Amniotic epithelial cell (primary cell): ENCODE measurements around the gene INO80B.
"Not testable (repeated sequence)": the region's sequence is repeated elsewhere in the genome, so short reads cannot be mapped to it uniquely, and the experiment has no call there.

Experiments
- DNase-seq: peaks from one replicate; pipeline ENCODE4 v3.0.0-alpha.2; 2010; ENCODE audit warnings: low read depth

Gene INO80B

DNA sequence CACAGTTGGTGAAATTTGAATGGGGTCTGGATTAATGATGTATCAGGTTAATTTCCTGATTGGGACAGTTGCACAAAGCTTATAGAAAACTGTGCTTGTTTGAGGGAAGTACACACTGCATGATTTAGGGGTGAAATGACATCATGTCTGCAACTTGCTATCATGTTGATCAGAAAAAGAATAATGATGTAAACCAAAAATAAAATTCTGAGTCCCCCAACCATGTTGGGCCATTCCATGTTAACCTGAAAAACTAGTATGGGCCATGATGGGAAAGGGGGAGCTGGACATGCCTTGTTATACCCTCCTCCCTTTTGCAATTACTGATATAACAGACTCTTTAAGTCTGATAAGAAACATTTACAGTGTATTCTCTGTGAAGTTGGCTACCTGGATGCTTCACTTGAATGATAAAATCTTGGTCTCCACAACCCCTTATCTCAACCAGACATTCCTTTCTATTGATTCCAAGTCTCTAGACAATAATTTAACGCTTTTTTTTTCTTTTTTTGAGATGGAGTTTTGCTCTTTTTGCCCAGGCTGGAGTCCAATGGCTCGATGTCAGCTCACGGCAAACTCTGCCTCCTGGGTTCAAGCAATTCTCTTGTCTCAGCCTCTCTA lies 4.2 kb upstream of the INO80B start:
- DNase-seq: no peak

DNA sequence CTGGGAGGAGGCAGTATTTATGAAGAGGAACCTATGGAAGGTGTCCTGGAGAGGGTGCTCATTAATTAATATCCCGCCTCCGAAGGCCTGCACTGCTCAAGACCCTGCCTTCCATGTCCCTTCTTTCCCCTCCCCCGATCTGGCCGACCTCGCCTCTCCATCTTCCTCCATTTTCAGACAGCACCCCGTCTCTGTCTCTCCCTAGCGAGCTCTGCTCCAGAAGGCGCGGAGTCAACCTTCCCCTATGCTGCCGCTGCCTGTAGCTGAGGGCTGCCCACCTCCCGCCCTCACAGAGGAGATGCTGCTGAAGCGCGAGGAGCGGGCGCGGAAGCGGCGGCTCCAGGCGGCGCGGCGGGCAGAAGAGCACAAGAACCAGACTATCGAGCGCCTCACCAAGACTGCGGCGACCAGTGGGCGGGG lies 2.3 kb downstream of the INO80B start:
- DNase-seq: no peak

DNA sequence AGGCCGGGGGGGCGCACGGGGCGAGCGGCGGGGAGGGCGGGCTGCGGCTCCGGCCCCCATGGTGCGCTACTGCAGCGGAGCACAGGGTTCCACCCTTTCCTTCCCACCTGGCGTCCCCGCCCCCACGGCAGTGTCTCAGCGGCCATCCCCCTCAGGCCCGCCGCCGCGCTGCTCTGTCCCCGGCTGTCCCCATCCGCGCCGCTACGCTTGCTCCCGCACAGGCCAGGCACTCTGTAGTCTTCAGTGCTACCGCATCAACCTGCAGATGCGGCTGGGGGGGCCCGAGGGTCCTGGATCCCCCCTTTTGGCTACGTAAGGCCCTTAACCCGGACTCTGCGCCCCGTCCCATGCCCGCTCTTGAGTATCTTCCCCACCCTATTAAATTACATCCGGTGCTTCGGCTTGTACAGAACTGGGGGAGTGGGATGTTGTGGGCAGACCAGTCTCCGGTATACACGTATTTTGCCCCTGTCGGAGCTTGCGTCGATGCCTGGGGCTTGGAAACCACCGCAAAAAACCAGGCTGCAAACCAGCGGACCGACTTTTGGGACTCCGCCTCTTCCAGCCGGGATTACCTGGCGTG lies 2.8 kb downstream of the INO80B start:
- no peak for DNase-seq

DNA sequence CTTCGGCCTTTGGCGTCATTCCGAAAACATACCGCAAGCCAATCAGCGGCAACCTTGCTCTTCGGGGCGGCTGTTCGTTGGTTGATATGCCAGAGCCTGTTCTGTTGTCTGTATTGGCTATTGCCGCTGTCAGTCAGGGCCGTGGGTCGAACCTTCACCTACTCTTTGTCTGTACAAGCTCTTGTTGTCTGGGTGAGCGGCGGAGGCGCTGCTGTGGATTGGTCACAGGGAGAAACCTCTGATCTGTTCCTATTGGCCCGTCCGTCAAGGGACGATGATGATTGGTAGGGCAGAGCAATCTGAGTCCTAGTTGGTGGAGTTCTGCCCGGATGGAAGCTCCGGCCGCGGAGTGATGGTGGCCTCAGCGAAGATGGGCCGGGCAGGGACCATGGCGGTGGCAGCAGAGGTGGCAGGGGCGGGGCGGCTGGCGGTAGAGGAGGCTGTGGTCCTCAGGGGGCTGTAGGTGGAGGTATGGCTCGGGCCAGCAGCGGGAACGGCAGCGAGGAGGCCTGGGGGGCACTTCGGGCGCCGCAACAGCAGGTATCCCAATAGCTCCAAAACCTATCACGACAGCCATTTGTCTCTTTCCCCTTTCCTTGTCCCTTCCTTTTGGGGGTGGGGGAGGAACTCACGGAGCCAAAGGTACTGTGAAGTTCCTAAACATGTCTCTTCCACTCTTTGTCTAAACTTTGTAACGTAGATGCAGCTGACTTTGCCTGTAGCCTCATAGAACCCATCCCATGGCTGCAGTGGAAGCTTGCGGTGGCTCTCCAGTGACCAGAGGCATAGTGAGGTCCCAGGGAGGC lies 3.4 kb downstream of the INO80B start, which contains the start of gene WBP1:
WBP1 (plus strand) TSS at position 307 of the 806 bp plus-strand sequence; CDS start at position 472, 165 bp downstream.
- DNase-seq: peak; percentile 100

DNA sequence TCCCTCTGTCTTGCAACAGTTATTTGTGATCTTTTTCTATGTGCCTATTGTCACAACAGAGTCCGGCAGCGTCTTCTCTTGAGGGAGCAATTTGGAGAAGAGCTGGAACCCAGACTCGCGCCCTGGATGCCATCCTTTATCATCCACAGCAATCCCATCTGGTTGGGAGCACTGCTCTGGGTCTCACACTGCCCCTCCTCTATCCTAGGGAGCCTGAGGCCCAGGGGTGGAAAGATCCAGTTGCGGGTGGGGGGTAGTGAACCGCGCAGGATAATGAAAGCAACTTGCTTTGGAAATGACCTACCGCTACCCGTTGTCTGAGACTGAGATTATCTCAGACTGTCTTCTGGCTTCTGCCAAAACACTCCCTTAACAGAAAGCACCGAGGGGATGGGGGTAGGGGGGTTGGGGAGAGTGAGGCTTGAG lies 4.1 kb downstream of the INO80B start:
- no peak for DNase-seq

DNA sequence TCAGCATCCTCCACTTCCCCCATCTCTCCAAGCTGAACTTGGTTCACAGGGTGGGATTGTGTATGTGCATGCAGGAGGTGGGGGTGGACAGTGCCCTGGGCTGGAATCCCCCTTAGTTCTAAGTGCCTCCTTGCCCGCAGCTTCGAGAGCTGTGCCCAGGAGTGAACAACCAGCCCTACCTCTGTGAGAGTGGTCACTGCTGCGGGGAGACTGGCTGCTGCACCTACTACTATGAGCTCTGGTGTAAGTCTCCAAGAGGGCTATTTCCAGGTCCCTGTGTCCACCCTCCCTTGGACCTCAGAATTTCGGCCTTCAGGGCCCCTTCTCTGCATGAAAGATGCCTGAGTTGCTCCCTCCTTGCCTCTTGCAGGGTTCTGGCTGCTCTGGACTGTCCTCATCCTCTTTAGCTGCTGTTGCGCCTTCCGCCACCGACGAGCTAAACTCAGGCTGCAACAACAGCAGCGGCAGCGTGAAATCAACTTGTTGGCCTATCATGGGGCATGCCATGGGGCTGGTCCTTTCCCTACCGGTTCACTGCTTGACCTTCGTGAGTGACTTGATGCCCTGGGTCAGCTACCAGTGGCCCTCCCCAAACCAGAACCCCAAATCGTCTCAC lies 4.7 kb downstream of the INO80B start:
- not testable (repeated sequence) for DNase-seq

DNA sequence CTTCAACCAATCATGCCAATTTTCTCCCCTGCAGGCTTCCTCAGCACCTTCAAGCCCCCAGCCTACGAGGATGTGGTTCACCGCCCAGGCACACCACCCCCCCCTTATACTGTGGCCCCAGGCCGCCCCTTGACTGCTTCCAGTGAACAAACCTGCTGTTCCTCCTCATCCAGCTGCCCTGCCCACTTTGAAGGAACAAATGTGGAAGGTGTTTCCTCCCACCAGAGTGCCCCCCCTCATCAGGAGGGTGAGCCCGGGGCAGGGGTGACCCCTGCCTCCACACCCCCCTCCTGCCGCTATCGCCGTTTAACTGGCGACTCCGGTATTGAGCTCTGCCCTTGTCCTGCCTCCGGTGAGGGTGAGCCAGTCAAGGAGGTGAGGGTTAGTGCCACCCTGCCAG lies 5.3 kb downstream of the INO80B start:
- DNase-seq: not testable (repeated sequence)

DNA sequence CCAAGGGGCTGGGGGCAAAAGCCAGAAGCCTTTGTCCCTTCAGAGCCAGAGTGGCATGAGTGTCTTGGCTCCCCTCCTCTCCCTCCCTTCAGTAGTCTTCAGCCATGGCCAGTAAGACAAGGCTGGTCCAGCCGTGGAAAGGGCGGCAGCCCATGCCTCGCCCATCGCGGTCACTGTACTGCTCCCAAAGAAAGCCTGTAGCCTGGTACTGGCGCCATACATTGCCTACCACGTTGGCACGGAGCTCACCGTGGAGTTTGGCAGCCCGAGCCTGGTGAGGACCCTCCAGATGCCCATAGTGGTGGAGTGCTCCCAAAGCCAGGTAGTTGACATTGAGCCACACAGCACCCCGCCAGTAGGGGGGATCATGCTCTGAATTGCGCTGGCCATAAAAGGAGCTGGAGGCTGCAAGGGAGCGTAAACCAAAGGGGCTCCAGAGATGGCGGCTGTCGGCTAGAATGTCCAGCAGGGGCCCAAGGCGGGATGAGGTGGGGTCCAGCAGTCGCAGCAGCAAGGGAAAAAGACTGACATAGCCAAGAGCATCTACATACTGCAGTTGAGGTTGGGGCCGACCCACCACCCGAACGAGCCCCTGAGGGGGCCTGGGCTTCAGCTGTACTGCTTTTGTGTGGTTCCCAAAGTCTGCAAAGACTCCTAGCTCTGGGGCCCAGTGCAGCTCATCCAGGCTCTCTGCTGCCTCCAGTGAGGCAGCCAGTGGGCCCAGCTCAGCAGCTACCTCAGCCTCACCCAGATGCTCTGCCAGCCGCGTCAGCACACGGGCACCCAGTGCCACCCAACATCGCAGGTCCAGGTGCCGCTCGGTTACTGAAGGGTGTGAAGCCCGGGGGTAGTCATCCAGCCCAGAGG lies 6.5 kb downstream of the INO80B start:
- no peak for DNase-seq

DNA sequence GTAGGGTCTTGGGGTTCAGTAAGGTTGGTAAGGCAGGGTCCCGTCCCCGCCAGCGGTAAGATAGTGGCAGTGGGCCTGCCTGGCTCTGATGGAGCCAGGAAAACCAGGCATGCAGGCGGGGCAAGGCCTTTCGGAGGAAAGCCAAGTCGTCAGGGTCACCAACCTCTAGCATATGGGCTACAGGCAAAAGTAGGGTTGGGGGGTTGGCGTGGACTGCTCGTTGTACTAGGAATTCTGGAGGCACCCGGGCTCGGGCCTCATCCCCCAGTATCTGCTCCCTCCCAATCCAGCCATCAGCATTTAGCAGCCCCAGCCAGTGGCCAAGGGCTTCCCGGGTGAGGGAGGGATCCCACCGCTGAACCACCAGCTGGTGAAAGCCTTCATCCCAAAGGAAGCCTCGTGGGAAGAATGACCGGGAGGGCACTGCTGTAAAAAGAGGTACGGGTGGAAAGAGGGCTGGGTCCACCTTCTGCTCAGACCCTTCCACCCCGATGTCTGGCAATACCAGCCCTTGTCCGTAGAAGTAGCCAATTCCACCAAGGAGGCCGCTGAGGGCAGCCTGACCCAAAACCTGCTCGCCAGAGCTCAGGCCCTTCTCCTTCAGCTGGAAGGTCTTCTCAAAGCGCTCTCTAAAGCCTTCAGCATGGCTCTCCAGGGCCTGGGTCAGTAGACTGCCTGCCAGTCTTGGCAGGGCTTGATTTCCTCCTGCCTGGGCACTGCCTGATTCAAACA lies 7.3 kb downstream of the INO80B start:
- no peak for DNase-seq

DNA sequence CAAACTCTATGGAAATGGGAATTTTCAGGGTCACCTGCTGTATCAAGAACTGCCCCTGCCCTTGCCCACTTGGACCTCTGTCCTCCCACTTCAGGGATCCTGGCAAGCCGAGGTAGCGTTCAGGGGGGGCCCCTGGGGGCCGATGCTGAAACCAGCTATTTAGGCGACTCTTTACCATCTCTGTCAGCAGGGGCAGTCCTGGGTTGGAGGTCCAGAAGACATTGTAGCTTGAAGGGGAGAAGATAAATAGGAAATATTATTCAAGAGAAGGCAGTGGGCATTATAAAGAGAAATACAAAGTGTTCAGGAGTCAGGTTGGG lies 7.9 kb downstream of the INO80B start:
- no peak for DNase-seq

DNA sequence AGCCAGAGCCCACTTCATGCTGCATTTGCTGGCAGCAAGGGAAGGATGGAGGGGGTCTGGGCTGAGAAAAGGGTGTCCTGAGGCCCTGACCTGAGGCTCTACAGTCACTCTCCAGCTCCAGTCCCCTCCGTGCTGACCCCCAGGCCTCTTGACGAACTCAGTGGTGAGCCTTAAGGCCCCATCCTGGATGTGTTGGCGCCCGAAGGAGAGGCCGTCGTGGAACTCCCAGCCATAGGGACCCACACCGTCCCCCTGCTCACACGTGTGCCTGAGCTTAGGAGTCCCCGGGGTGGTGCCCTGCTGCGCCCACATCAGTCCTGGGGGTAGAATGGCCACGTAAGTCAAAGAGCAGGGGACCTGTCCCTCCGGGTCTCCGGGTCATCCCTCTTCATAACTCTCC lies 9.5 kb downstream of the INO80B start:
- no peak for DNase-seq

DNA sequence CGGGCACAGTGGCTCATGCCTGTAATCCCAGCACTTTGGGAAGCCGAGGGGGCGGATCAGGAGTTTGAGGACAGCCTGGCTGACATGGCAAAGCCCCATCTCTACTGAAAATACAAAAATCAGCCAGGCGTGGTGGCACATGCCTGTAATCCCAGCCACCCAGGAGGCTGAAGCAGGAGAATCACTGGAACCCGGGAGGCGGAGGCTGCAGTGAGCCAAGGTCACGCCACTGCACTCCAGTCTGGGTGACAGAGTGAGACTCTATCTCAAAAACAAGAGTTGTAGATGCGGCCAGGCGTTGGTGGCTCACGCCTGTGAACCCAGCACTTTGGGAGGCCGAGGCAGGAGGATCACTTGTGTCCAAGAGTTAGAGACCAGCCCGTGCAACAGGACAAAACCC lies 15.9 kb downstream of the INO80B start:
- DNase-seq: not testable (repeated sequence)

DNA sequence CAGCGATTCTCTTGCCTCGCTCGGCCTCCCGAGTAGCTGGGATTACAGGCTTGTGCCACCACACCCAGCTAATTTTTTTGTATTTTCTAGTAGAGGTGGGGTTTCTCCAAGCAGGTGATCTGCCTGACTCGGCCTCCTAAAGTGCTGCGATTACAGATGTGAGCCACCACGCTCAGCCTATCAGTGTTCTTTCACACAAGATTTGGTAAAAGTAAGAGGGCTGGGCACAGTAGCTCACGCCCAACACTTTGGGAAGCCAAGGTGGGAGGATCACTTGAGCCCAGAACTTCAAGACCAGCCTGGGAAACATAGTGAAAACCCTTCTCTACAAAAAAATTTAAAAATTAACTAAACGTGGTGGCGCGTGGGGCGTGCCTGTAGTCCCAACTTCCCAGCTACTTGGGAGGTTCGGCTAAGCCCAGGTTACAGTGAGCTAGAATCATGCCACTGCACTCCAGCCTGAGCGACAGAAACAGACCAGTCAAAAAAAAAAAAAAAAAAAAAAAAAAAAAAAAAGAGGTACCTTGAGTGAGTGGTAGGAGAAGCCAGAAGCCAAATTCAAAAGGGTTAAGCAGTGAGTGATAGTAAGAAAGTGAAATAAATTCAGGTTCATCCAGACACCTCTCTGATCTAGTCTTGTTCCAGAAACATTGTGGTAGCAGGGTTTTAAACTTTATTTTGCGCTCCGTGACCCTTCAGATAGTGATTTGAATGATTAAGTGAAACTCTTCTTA lies 16.6 kb downstream of the INO80B start:
- no peak for DNase-seq

DNA sequence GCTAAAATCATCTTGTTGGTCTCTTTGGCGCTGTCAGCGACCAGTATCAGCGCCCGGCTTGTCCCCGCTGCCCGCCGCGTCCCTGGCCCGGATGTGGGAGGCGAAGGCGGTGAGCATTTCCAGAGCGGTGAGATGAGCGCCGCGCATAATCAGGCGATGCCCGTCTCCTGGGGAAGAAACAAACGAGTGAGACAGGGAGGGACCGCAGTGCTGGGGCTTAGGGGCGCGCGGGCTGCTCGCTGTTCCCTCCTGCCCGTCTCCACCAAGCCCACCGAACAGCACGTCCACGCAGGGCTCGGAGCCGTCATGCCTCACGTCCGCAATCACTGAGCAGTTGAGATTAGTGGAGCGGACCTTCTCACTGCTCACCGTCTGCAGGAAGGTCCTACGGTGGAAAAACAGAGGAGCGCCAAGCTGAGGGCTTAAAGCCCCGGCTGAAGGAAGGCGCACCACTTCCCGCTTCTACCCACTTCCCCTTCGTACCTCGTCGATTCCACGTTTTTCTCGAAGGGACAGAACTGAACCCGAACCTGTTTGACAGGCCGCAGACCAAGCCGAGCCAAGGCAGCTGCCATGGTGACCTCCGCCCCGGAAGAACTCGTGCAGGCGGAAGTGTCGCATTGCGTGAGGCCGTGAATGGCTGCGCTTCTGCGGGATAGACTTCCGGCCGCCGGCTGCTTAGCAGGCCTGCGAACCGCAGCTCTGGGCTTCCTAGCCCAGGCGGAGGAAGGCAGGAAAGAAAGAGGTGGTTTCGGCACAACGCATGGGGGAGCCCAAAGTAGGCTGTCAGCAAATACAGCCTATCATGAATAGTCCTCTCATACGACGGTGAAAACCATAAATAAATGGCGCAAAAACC lies 17.4 kb downstream of the INO80B start, which contains the start of gene MRPL53:
MRPL53 (minus strand) TSS at position 595 of the 859 bp plus-strand sequence; CDS start at position 575, 20 bp downstream.
- DNase-seq: peak; percentile 92

DNA sequence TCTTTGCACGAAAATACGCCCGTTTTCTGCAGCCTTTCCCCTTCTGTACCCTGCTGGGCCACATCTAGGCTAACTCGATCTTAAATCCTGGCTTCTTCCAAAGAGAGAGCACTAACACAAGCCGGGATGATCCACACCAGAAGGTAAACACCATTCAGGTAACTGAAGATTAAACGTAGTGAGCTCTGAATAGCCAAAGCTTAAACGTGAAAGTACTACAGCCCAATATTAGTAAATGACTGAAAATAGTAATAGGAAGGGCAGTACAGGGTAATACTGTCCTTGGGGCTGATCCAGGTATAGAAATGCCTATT lies 18.0 kb downstream of the INO80B start:
- DNase-seq: no peak

DNA sequence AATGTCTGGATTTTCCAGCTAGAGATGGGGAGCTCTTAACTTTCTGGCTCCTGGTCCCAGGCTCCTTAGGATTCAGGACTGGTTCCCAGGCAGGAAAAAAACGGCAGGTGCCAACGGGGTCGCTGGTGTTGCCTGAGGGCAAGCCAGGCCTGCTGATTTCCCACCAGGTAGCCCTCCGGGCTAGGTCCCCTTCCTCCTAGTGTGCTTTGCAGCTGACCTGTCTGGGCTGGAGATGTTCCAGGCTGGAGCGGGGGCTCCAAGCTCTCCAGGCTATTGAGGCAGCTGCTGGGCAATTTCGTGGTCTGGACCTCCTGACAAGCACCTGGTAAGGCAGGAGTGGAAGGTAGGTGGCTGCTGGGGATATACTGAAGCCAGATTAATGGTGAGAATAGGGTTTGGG lies 19.6 kb downstream of the INO80B start:
- no peak for DNase-seq

DNA sequence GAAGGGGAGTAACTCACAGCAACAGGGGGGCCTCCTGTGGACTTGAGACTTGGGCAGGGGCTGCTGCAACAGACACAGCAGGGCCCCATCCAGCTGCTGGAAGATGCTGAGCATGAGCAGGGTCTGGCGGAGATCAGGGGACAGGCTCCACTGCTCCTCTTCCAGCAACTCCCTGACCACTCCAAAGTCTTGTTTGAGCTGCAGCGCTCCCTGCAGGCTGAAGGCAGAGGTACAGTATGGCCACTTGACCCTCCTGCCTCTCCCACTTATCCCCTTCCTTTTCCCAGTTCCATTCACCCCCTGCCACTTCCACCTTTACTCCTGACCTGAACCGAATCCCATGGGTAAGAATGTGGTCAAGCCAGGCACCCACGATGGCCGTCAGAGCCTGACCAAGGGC lies 20.0 kb downstream of the INO80B start:
- DNase-seq: no peak

DNA sequence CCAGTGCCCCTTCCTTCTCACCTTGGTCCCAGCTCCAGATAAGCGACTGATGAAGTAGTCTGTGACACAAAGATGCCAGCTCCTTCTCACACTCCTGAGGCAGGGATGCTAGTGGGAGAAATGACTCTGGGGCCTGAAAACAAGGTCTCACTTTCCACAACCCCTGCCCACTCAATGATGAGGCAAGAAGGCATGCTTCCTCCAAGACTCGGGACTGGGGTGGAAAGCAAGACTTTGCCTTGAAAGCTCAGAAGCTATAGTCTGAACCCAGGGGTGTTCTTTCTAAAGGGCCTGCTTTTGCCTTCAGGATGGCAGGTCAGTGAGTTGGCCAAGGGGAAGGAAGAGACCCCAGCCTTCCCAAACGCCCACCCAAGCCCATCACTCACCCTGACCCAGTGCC lies 26.5 kb downstream of the INO80B start:
- no peak for DNase-seq

DNA sequence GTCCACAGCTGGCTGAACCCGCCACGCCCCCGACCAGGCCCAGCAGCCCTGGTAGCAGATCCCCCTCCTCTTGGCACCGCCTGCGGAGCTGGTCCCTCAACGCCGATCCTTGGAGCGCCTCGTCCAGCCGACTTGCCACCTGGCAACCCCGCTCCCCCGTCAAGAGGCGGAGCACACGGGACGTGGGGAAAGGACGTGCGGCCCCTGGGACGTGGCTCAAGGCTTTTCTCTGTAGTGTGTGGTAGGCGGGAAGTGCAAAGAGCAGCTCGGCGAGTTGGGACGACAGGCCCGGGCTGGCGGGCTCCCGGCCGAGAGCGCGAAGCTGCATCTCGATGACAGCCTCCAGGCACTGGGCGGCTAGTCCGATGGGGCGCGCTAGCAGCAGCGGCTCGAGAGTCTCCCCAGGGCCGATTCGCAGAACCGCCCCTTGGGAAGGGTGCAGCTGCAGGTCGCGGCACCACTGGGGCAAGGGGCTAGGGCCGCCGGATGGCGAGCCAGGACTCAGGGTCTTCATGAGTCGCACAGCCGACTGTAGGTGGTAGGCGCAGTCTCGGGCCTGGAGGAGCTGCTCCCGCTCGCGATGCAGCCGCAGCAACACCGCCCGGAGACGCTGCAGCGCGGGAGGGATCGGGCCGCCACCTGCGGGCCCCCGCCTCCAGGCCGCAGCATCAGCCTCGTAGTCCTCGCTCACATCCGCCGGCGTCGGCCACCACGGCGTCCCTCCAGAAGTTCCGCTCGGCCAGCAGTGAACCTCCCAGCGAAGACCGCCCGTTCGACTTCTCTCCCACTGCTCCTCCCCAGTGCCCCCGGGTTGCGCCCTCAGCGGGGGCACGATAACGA lies 27.3 kb downstream of the INO80B start:
- DNase-seq: no peak
